Panc1 (cell line): ENCODE measurements around the gene GPATCH8.

Experiments used
- CTCF ChIP-seq: fragments of 450-650 bp; IDR thresholded peaks from 2 replicates; pipeline ENCODE4 v1.5.1; 2017; ENCODE audit warnings: mild to moderate bottlenecking
- POLR2AphosphoS5 ChIP-seq: IDR thresholded peaks from 2 replicates; pipeline ENCODE4 v1.6.1; 2012; ENCODE audit warnings: mild to moderate bottlenecking, low read depth, low read length, moderate library complexity
- SIN3A ChIP-seq: IDR thresholded peaks from 2 replicates; pipeline ENCODE4 v1.6.1; 2012; ENCODE audit warnings: low read depth, mild to moderate bottlenecking, low read length, moderate library complexity, borderline replicate concordance; ENCODE audit not compliant: insufficient read depth
- TCF7L2 ChIP-seq: IDR thresholded peaks from 2 replicates; pipeline ENCODE4 v1.6.1; 2011; ENCODE audit warnings: mild to moderate bottlenecking, low read depth, low read length, inconsistent platforms
- TF ChIP-seq, protein P1 (sequence below), 2 experiments: IDR thresholded peaks; 2 replicates each; pipeline ENCODE4 v1.6.1; 2011 to 2012; ENCODE audit warnings: low read depth in 2 of 2, control low read depth in 1 of 2, low read length in 1 of 2, mild to moderate bottlenecking in 1 of 2, moderate library complexity in 1 of 2; ENCODE audit not compliant: insufficient read depth in 1 of 2

GRCh38 chr17:44527954-44528353 lies 24.7 kb upstream of the GPATCH8 start:
- TF ChIP-seq CTCF (no peak), POLR2AphosphoS5 (no peak), TCF7L2 (no peak), SIN3A (no peak)
- TF ChIP-seq, protein P1, sequence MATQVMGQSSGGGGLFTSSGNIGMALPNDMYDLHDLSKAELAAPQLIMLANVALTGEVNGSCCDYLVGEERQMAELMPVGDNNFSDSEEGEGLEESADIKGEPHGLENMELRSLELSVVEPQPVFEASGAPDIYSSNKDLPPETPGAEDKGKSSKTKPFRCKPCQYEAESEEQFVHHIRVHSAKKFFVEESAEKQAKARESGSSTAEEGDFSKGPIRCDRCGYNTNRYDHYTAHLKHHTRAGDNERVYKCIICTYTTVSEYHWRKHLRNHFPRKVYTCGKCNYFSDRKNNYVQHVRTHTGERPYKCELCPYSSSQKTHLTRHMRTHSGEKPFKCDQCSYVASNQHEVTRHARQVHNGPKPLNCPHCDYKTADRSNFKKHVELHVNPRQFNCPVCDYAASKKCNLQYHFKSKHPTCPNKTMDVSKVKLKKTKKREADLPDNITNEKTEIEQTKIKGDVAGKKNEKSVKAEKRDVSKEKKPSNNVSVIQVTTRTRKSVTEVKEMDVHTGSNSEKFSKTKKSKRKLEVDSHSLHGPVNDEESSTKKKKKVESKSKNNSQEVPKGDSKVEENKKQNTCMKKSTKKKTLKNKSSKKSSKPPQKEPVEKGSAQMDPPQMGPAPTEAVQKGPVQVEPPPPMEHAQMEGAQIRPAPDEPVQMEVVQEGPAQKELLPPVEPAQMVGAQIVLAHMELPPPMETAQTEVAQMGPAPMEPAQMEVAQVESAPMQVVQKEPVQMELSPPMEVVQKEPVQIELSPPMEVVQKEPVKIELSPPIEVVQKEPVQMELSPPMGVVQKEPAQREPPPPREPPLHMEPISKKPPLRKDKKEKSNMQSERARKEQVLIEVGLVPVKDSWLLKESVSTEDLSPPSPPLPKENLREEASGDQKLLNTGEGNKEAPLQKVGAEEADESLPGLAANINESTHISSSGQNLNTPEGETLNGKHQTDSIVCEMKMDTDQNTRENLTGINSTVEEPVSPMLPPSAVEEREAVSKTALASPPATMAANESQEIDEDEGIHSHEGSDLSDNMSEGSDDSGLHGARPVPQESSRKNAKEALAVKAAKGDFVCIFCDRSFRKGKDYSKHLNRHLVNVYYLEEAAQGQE (IDR thresholded peaks at IDR 0.05; ENCODE audit: insufficient read depth in 1 of 2, low read depth in 2 of 2, low read length in 1 of 2), result no peak
